CD4-positive, alpha-beta T cell (primary cell): ENCODE measurements around the gene MTMR12. TPM values are rescaled to one million over a fixed set of nuclear protein-coding genes. Genes with fewer than 3 reads are reported as not detected.
A peak's percentile ranks its signal among the peaks of the same experiment; 100 is the strongest.

ENCODE experiments used
- ATAC-seq: fragments of 200-7000 bp; cut with Tn5 transposase; one replicate; pipeline ENCODE4 v1.10.0; 2022; ENCODE audit warnings: mild to moderate bottlenecking; ENCODE audit not compliant: poor library complexity
- CTCF ChIA-PET: fragments of 350-600 bp; sonication (Branson Sonifier 250); formaldehyde crosslinking; loops from one replicate; lab custom pipeline; 2021; ENCODE audit warnings: antibody characterized with exemption, inconsistent platforms; lab: Charles Lee
- POLR2A ChIA-PET: fragments of 350-600 bp; sonication (Branson Sonifier 250); formaldehyde crosslinking; loops from one replicate; lab custom pipeline; 2021; ENCODE audit warnings: antibody characterized with exemption, inconsistent platforms; lab: Charles Lee
- DNase-seq, 14 experiments: peaks; one replicate each; pipeline ENCODE4 v3.0.0-alpha.2; 2013 to 2020; ENCODE audit warnings: mixed read lengths in 2 of 14
- H3K27ac ChIP-seq, 2 donors: one replicate each; pipeline versions ENCODE4 v1.5.1 to v1.7.0; 2013; ENCODE audit warnings: low read length in 2 of 2, low read depth in 1 of 2, mild to moderate bottlenecking in 1 of 2
- H3K27me3 ChIP-seq, 2 experiments: 1 replicate in 1 of 2; 2 replicates in 1 of 2; pipeline versions ENCODE4 v1.6.1 to v1.7.0; 2013; ENCODE audit warnings: low read length in 2 of 2, control low read depth in 1 of 2, mild to moderate bottlenecking in 1 of 2, moderate library complexity in 1 of 2; ENCODE audit not compliant: insufficient read depth in 2 of 2, control insufficient read depth in 1 of 2
- H3K36me3 ChIP-seq: one replicate; pipeline ENCODE4 v1.6.1; 2013; ENCODE audit warnings: low read length, control low read depth; ENCODE audit not compliant: insufficient read depth
- H3K4me1 ChIP-seq: one replicate; pipeline ENCODE4 v1.6.1; 2013; ENCODE audit warnings: low read length, control low read depth; ENCODE audit not compliant: insufficient read depth
- H3K4me3 ChIP-seq: one replicate; pipeline ENCODE4 v1.5.1; 2013; ENCODE audit warnings: mild to moderate bottlenecking, low read length, moderate library complexity
- H3K9me3 ChIP-seq, 2 experiments: 1 replicate in 1 of 2; 2 replicates in 1 of 2; pipeline versions ENCODE4 v1.6.1 to v1.7.0; 2013; ENCODE audit warnings: low read length in 2 of 2, mild to moderate bottlenecking in 2 of 2, control low read depth in 1 of 2, moderate library complexity in 1 of 2; ENCODE audit not compliant: control insufficient read depth in 1 of 2, insufficient read depth in 1 of 2
- H3K27ac Mint-ChIP-seq: one replicate; pipeline ENCODE4 v1.8.0; 2020; ENCODE audit warnings: mixed read lengths
- H3K27me3 Mint-ChIP-seq: one replicate; pipeline ENCODE4 v1.8.0; 2021; ENCODE audit warnings: mixed read lengths
- H3K36me3 Mint-ChIP-seq: one replicate; pipeline ENCODE4 v1.8.0; 2021; ENCODE audit warnings: low read depth, mixed read lengths
- H3K4me1 Mint-ChIP-seq: one replicate; pipeline ENCODE4 v1.8.0; 2021; ENCODE audit warnings: low read depth, mixed read lengths
- H3K4me3 Mint-ChIP-seq: one replicate; pipeline ENCODE4 v1.8.0; 2020; ENCODE audit warnings: mild to moderate bottlenecking, mixed read lengths
- H3K9me3 Mint-ChIP-seq: one replicate; pipeline ENCODE4 v1.8.0; 2020; ENCODE audit warnings: mixed read lengths
- CTCF ChIP-seq: fragments of 200-600 bp; IDR thresholded peaks from one replicate; pipeline ENCODE4 v1.8.0; 2022; ENCODE audit warnings: antibody characterized with exemption, mild to moderate bottlenecking
- intact Hi-C, 2 experiments: fragments of 100-400 bp; cut with DNase I in 1 of 2; cut with micrococcal nuclease in 1 of 2; formaldehyde crosslinking; loops; one replicate each; pipeline versions ENCODE4 v1.15.1 to v1.9.0; 2023 to 2025; cut with DNase I, micrococcal nuclease
- total RNA-seq, 174 experiments: library from RNA in 2 of 174; stranded (reverse) in 2 of 174; gene quantifications; one replicate each; pipeline ENCODE4 v1.2.3 and lab custom pipeline; 2021 to 2026

The MTMR12 gene
- total RNA-seq, 2 experiments from 2014 or later = 15.9 to 18.3 TPM

- no peak overlapping the region for H3K27ac Mint-ChIP-seq
- no peaks in the 10 kb centered on the region for H3K9me3 ChIP-seq
- H3K27ac ChIP-seq = no peak overlapping the region
- ChIA-PET CTCF (interaction anchor here (0.6 to 1.6 kb wide), 4 partner anchors 12 to 213 kb away, joined by 3 to 29 read pairs (median 4); no protein-coding TSS in a partner anchor), POLR2A (interaction anchor here (0.9 to 1.4 kb wide), 2 partner anchors 97 to 155 kb away, joined by 3 to 5 read pairs; partner anchors contain the start of gene GOLPH3)
- no peaks in the 10 kb centered on the region for H3K36me3 Mint-ChIP-seq
- no peaks in the 10 kb centered on the region for H3K27me3 Mint-ChIP-seq
- H3K4me1 ChIP-seq = peaks cover 4% of the 10 kb centered on the region
- H3K4me3 Mint-ChIP-seq = no peak overlapping the region
- H3K36me3 ChIP-seq = no peaks in the 10 kb centered on the region
- no peaks in the 10 kb centered on the region for H3K4me1 Mint-ChIP-seq
- DNase-seq (peak; percentile 14 to 74 (median 42)), ATAC-seq (peak; percentile 77)
- H3K9me3 Mint-ChIP-seq = no peaks in the 10 kb centered on the region
- TF ChIP-seq CTCF = peak; percentile 67
- intact Hi-C loops = loop anchor here (1.0 to 5.0 kb wide), 2 partner anchors 52 to 97 kb away; no protein-coding TSS in a partner anchor
- no peaks in the 10 kb centered on the region for H3K27me3 ChIP-seq
- H3K4me3 ChIP-seq = no peak overlapping the region
Observed at GRCh38 chr5:32329395-32329834, 16.7 kb upstream of the MTMR12 start.

GRCh38 chr5:32326216-32326772, 13.6 kb upstream of the MTMR12 start:
- peaks cover 4% of the 10 kb centered on the region for H3K4me1 ChIP-seq
- Mint-ChIP-seq H3K4me1 (no peaks in the 10 kb centered on the region), H3K4me3 (no peak overlapping the region), H3K27ac (no peak overlapping the region), H3K9me3 (peaks cover 4% of the 10 kb centered on the region), H3K27me3 (no peaks in the 10 kb centered on the region), H3K36me3 (no peaks in the 10 kb centered on the region)
- no peak overlapping the region for H3K27ac ChIP-seq
- H3K9me3 ChIP-seq = peaks cover 9 to 22% of the 10 kb centered on the region in 2 experiments
- intact Hi-C loops = loop anchor here in 1 of 2 experiments (5.0 kb wide), 1 partner anchor 49 kb away; no protein-coding TSS in a partner anchor
- TF ChIP-seq CTCF = no peak
- H3K36me3 ChIP-seq = no peaks in the 10 kb centered on the region
- DNase-seq (no peak), ATAC-seq (no peak)
- H3K27me3 ChIP-seq = no peaks in the 10 kb centered on the region
- POLR2A ChIA-PET = no interaction called here
- no peak overlapping the region for H3K4me3 ChIP-seq
- CTCF ChIA-PET = interaction anchor here (0.7 kb wide), 1 partner anchor 21 kb away, joined by 4 read pairs; no protein-coding TSS in a partner anchor

- no peak overlapping the region for H3K27ac ChIP-seq
- peaks cover 4% of the 10 kb centered on the region for H3K4me1 ChIP-seq
- intact Hi-C loops = loop anchor here in 1 of 2 experiments (5.0 kb wide), 1 partner anchor 48 kb away; no protein-coding TSS in a partner anchor
- ChIA-PET POLR2A (no interaction called here), CTCF (interaction anchor here (0.7 kb wide), 1 partner anchor 20 kb away, joined by 4 read pairs; no protein-coding TSS in a partner anchor)
- no peak for TF ChIP-seq CTCF
- no peaks in the 10 kb centered on the region for H3K27me3 ChIP-seq
- DNase-seq (no peak), ATAC-seq (no peak)
- peaks cover 10 to 29% of the 10 kb centered on the region in 2 experiments for H3K9me3 ChIP-seq
- H3K4me3 Mint-ChIP-seq = no peak overlapping the region
- no peak overlapping the region for H3K27ac Mint-ChIP-seq
- peaks cover 4% of the 10 kb centered on the region for H3K9me3 Mint-ChIP-seq
- no peaks in the 10 kb centered on the region for H3K27me3 Mint-ChIP-seq
- no peak overlapping the region for H3K4me3 ChIP-seq
- no peaks in the 10 kb centered on the region for H3K36me3 ChIP-seq
- H3K4me1 Mint-ChIP-seq = no peaks in the 10 kb centered on the region
- H3K36me3 Mint-ChIP-seq = no peaks in the 10 kb centered on the region
Observed at GRCh38 chr5:32325616-32326015, 12.9 kb upstream of the MTMR12 start.
